DMS79 treated with DMSO at 0.1 percent for 48 hours (cell line): ENCODE data around the gene SLC25A42.

Experiments used
- DNase-seq: peaks from one replicate; lab custom pipeline; 2025; lab: John Stamatoyannopoulos, UW

SLC25A42 gene

GRCh38 chr19:19051478-19052213, 12.1 kb upstream of the SLC25A42 start:
- DNase-seq = no peak

GRCh38 chr19:19052921-19053320, 10.9 kb upstream of the SLC25A42 start:
- no peak for DNase-seq

- DNase-seq = no peak
These were observed 10.1 kb upstream of the SLC25A42 start for GRCh38 chr19:19053508-19054314.

- DNase-seq = no peak
These were observed 9.4 kb upstream of the SLC25A42 start for GRCh38 chr19:19054315-19054938.

- DNase-seq = no peak
These were observed 8.8 kb upstream of the SLC25A42 start for GRCh38 chr19:19054939-19055440.

GRCh38 chr19:19055701-19056100, 8.1 kb upstream of the SLC25A42 start:
- DNase-seq = no peak

GRCh38 chr19:19056636-19057275, 7.0 kb upstream of the SLC25A42 start:
- no peak for DNase-seq

- no peak for DNase-seq
These were observed 6.5 kb upstream of the SLC25A42 start for GRCh38 chr19:19057317-19057716.

- DNase-seq = no peak
These were observed 6.1 kb upstream of the SLC25A42 start for GRCh38 chr19:19057720-19058119.

- DNase-seq = no peak
These were observed 4.6 kb upstream of the SLC25A42 start for GRCh38 chr19:19059018-19059836.

- no peak for DNase-seq
These were observed 3.8 kb upstream of the SLC25A42 start for GRCh38 chr19:19059837-19060611.

- DNase-seq = peak; percentile 7
These were observed 2.3 kb upstream of the SLC25A42 start for GRCh38 chr19:19061506-19061905.

- no peak for DNase-seq
These were observed 1.2 kb upstream of the SLC25A42 start for GRCh38 chr19:19062454-19063182.

- no peak for DNase-seq
These were observed 416 bp downstream of the SLC25A42 start for GRCh38 chr19:19064098-19064722.

GRCh38 chr19:19064811-19065745, 1.3 kb downstream of the SLC25A42 start:
- DNase-seq = peak; percentile 18

GRCh38 chr19:19067276-19068072, 3.7 kb downstream of the SLC25A42 start:
- no peak for DNase-seq
